Spleen (tissue), 11 donors: ENCODE results near the gene SIX5. TPM values are rescaled to one million over a fixed set of nuclear protein-coding genes. Genes with fewer than 3 reads are reported as not detected.

ENCODE experiments used
- DNase-seq: peaks from one replicate; pipeline ENCODE4 v3.0.0-alpha.2; 2020
- H3K27ac ChIP-seq, 8 donors: fragments of 200-600 bp; sonication (generic) in 7 of 8; 1 replicate in 4 of 8; 2 replicates in 4 of 8; pipeline versions ENCODE4 v1.5.0 to v1.8.0; 2016 to 2021; ENCODE audit warnings: inconsistent platforms in 4 of 8, mild to moderate bottlenecking in 4 of 8, moderate library complexity in 1 of 8
- H3K27me3 ChIP-seq, 7 donors: fragments of 200-600 bp; sonication (generic) in 6 of 7; replicated peaks in 1 of 7; 1 replicate in 4 of 7; 2 replicates in 3 of 7; pipeline versions ENCODE4 v1.5.0 to v1.8.0; 2016 to 2021; ENCODE audit warnings: inconsistent platforms in 3 of 7, mild to moderate bottlenecking in 1 of 7
- H3K36me3 ChIP-seq, 6 donors: fragments of 200-600 bp; sonication (generic) in 5 of 6; 1 replicate in 4 of 6; 2 replicates in 2 of 6; pipeline versions ENCODE4 v1.5.0 to v1.8.0; 2016 to 2021; ENCODE audit warnings: inconsistent platforms in 2 of 6
- H3K4me1 ChIP-seq, 6 donors: fragments of 200-600 bp; sonication (generic) in 5 of 6; 1 replicate in 3 of 6; 2 replicates in 3 of 6; pipeline versions ENCODE4 v1.5.0 to v1.8.0; 2016 to 2021; ENCODE audit warnings: inconsistent platforms in 3 of 6
- H3K4me3 ChIP-seq, 8 donors: fragments of 200-600 bp; sonication (generic) in 7 of 8; 1 replicate in 4 of 8; 2 replicates in 4 of 8; pipeline versions ENCODE4 v1.5.0 to v1.8.0; 2016 to 2021; ENCODE audit warnings: inconsistent platforms in 4 of 8, mild to moderate bottlenecking in 4 of 8, moderate library complexity in 2 of 8
- H3K9me3 ChIP-seq, 8 donors: fragments of 200-600 bp; sonication (generic) in 7 of 8; 1 replicate in 4 of 8; 2 replicates in 4 of 8; pipeline versions ENCODE4 v1.5.0 to v1.8.0; 2016 to 2021; ENCODE audit warnings: inconsistent platforms in 4 of 8
- POLR2A ChIP-seq, 3 donors: fragments of 450-650 bp; IDR thresholded peaks; one replicate each; pipeline ENCODE4 v1.5.1; 2017; ENCODE audit warnings: antibody characterized with exemption in 3 of 3, mild to moderate bottlenecking in 1 of 3
- POLR2AphosphoS5 ChIP-seq, 3 donors: sonication (generic); formaldehyde crosslinking; IDR thresholded peaks; one replicate each; pipeline ENCODE4 v1.5.1; 2017; ENCODE audit warnings: antibody characterized with exemption in 3 of 3
- WGBS, 5 donors: extraction: QIAGEN DNeasy Blood & Tissue Kit in 3 of 5; methylation state at CpG; one replicate each; pipeline versions ENCODE4 v1.1.5 to v1.1.7; 2013 to 2018; 5-methylcytosine and 5-hydroxymethylcytosine counted together
- intact Hi-C: fragments of 100-400 bp; cut with DNase I; formaldehyde crosslinking; loops from one replicate; pipeline ENCODE4 v1.15.0; 2023; ENCODE audit warnings: low total_unique reads
- polyA plus RNA-seq, 3 donors: library from polyadenylated mRNA; stranded (reverse); fragments of 200-250 nt; gene quantifications; one replicate each; pipeline ENCODE4 v1.2.1, GENCODE V29; 2013
- total RNA-seq, 7 donors: library from RNA; depleted of rRNA in 3 of 7; stranded (reverse); fragments of >200 nt in 3 of 7; fragmentation: NEBNext Ultra II Directional in 4 of 7; extraction: Animal tissue kit (Norgen Biotek cat#: 25700) in 4 of 7; gene quantifications; one replicate each; pipeline versions ENCODE4 v1.1.0 to v1.2.1, GENCODE V29; 2016 to 2021
- TF ChIP-seq, protein P1 (sequence below), 11 experiments: fragments of 200-600 bp in 7 of 11; fragments of 450-650 bp in 4 of 11; sonication (generic) in 4 of 11; IDR thresholded peaks in 8 of 11; conservative IDR thresholded peaks in 3 of 11; 1 replicate in 7 of 11; 2 replicates in 4 of 11; pipeline versions ENCODE4 v1.4.0 to v1.8.0; 2016 to 2021; ENCODE audit warnings: antibody characterized with exemption in 11 of 11, inconsistent platforms in 4 of 11, mild to moderate bottlenecking in 1 of 11
- donor health status: healthy with polysubstance abuse.
- donor health status: DM: no; HTN: no; CAD: no; lungs with moderate emphysema.
- donor health status: DM: no; HTN: no; CAD: no.
- donor health status: Bipolar disorder and iron deficiency.
- donor health status: healthy.
- donor health status: DM: no; HTN: no; CAD: no.
- donor health status: DM: yes; HTN: yes; CAD: no.

SIX5 gene
- total and polyA plus RNA-seq, 10 donors: 4.4 to 13.2 (median 8.1) TPM

DNA sequence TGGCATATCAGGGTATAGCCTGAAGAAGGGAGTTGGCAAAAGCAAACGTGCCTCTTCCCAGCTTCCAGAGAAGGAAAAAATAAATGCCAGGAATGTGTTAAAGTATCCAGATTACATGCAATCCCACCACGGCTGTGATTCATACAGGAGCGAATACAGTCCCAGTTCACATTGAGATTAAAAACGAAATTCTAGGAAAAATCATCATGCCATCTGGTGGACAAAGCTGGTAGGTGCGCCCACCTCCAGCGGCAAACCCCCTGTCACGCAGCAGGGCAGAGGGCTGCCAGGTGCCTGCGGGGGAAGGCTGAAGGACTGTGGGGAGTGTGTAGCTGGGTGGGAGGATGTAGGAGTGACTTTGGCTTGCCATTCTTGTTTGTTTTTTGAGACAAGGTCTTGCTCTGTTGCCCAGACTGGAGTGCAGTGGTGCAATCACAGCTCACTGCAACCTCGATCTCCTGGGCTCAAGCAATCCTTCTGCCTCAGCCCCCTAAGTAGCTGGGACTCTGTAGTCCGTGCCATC is 30.0 kb upstream of the SIX5 start:
- WGBS, 5 donors: 5 to 9% (median 9%) methylated on average over 10 of the region's 10 CpGs
- intact Hi-C loops: no loop called here
- Histone ChIP-seq H3K4me3 (no peak overlapping the region), H3K4me1 (peaks cover 0 to 13% (median 8%) of the 10 kb centered on the region in 6 donors), H3K27ac (no peak overlapping the region), H3K27me3 (peaks cover 0 to 84% (median 4%) of the 10 kb centered on the region in 7 donors), H3K36me3 (no peaks in the 10 kb centered on the region), H3K9me3 (no peaks in the 10 kb centered on the region)
- peak; percentile 82 for DNase-seq
- TF ChIP-seq POLR2A (IDR thresholded peaks at IDR 0.05) (no peak), POLR2AphosphoS5 (IDR thresholded peaks at IDR 0.05) (peak; percentile 28 to 49 (median 34))
- TF ChIP-seq, protein P1, sequence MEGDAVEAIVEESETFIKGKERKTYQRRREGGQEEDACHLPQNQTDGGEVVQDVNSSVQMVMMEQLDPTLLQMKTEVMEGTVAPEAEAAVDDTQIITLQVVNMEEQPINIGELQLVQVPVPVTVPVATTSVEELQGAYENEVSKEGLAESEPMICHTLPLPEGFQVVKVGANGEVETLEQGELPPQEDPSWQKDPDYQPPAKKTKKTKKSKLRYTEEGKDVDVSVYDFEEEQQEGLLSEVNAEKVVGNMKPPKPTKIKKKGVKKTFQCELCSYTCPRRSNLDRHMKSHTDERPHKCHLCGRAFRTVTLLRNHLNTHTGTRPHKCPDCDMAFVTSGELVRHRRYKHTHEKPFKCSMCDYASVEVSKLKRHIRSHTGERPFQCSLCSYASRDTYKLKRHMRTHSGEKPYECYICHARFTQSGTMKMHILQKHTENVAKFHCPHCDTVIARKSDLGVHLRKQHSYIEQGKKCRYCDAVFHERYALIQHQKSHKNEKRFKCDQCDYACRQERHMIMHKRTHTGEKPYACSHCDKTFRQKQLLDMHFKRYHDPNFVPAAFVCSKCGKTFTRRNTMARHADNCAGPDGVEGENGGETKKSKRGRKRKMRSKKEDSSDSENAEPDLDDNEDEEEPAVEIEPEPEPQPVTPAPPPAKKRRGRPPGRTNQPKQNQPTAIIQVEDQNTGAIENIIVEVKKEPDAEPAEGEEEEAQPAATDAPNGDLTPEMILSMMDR (IDR thresholded peaks at IDR 0.05 in 8 of 11, conservative IDR thresholded peaks at IDR 0.05 in 3 of 11): peak; percentile 85 to 95 (median 90)

GRCh38 chr19:45794627-45795026 is 25.6 kb upstream of the SIX5 start:
- H3K27me3 ChIP-seq: peaks cover 0 to 76% (median 4%) of the 10 kb centered on the region in 7 donors
- no peaks in the 10 kb centered on the region for H3K9me3 ChIP-seq
- no peak overlapping the region for H3K4me3 ChIP-seq
- H3K36me3 ChIP-seq: peaks cover 0 to 14% (median 10%) of the 10 kb centered on the region in 6 donors
- TF ChIP-seq POLR2A (IDR thresholded peaks at IDR 0.05) (no peak), POLR2AphosphoS5 (IDR thresholded peaks at IDR 0.05) (no peak)
- TF ChIP-seq, protein P1 (IDR thresholded peaks at IDR 0.05 in 8 of 11, conservative IDR thresholded peaks at IDR 0.05 in 3 of 11): no peak
- H3K4me1 ChIP-seq: peaks cover 18 to 51% (median 39%) of the 10 kb centered on the region in 6 donors
- no peak for DNase-seq
- 60 to 92% (median 77%) methylated on average over 2 of the region's 2 CpGs for WGBS, 5 donors
- H3K27ac ChIP-seq: no peak overlapping the region
- intact Hi-C loops: no loop called here

DNA sequence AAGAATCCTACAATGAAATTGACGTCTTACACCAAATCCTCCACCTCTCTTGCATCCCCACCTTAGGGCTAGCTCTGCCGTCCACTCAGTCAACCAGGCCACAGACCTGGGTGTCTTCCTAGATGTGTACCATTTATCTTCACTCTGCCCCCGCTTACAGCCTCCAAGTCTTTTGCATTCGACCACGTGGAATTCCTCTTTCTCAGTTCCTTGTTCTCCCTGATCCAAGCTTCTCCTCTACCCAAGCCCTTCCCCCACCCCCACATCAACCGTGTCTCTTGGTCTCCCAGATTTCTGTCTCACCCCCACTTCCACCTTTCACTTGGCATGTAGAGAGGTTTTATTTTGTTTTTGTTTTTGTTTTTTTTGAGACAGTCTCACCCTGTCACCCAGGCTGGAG is 24.8 kb upstream of the SIX5 start:
- H3K36me3 ChIP-seq: peaks cover 0 to 21% (median 17%) of the 10 kb centered on the region in 6 donors
- peaks cover 0 to 76% (median 4%) of the 10 kb centered on the region in 7 donors for H3K27me3 ChIP-seq
- WGBS, 5 donors: 31 to 39% (median 36%) methylated on average over 6 of the region's 6 CpGs
- DNase-seq: no peak
- no peak overlapping the region for H3K4me3 ChIP-seq
- H3K4me1 ChIP-seq: peaks cover 18 to 46% (median 33%) of the 10 kb centered on the region in 6 donors
- H3K27ac ChIP-seq: no peak overlapping the region
- no peaks in the 10 kb centered on the region for H3K9me3 ChIP-seq
- intact Hi-C loops: no loop called here
- no peak for TF ChIP-seq POLR2A (IDR thresholded peaks at IDR 0.05)
- TF ChIP-seq, protein P1 (IDR thresholded peaks at IDR 0.05 in 8 of 11, conservative IDR thresholded peaks at IDR 0.05 in 3 of 11): no peak
- TF ChIP-seq POLR2AphosphoS5 (IDR thresholded peaks at IDR 0.05): no peak

DNA sequence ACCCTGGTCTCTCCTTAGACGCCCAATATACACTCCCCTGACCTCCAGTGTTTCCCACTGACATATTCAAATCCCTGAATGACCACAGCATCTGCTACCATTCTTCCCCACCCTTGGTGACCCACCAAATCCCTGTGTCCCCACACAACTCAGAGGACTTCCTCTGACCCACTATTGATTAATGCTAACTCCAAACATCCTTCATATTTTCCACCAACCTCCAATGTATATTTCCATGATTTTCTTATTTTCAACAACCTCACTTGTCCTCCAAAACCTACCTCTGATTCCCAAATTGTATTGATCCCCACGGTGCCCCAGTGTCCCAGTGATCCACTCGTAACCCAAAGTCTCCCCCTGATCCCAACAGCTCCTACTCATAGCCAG is 24.1 kb upstream of the SIX5 start:
- Histone ChIP-seq H3K36me3 (peaks cover 0 to 28% (median 24%) of the 10 kb centered on the region in 6 donors), H3K27me3 (peaks cover 0 to 76% (median 4%) of the 10 kb centered on the region in 7 donors), H3K9me3 (no peaks in the 10 kb centered on the region), H3K4me1 (peaks cover 18 to 41% (median 30%) of the 10 kb centered on the region in 6 donors), H3K4me3 (peak overlapping the region in 7 of 8 donors; percentile 60 to 88 (median 70)), H3K27ac (peak overlapping the region in 4 of 8 donors; percentile 35 to 91 (median 84))
- DNase-seq: no peak
- intact Hi-C loops: no loop called here
- TF ChIP-seq POLR2A (IDR thresholded peaks at IDR 0.05) (no peak), POLR2AphosphoS5 (IDR thresholded peaks at IDR 0.05) (no peak)
- TF ChIP-seq, protein P1 (IDR thresholded peaks at IDR 0.05 in 8 of 11, conservative IDR thresholded peaks at IDR 0.05 in 3 of 11): no peak
- WGBS, 5 donors: 40 to 51% (median 48%) methylated on average over 3 of the region's 3 CpGs
